HepG2 (cell line): ENCODE measurements around the gene NPPA.

Experiments used
- CREBL2 ChIP-seq: sonication (generic); formaldehyde crosslinking; IDR thresholded peaks from 2 replicates; pipeline ENCODE4 v1.8.1; 2023; ENCODE audit warnings: missing genetic modification reagents, mild to moderate bottlenecking, borderline replicate concordance
- GABPA ChIP-seq, 2 experiments: IDR thresholded peaks; 2 replicates each; pipeline ENCODE4 v1.6.1; 2011 to 2016; ENCODE audit warnings: low read depth in 2 of 2, low read length in 1 of 2, missing biosample characterization in 1 of 2, missing genetic modification characterization in 1 of 2
- MAFK ChIP-seq, 2 experiments: IDR thresholded peaks in 1 of 2; conservative IDR thresholded peaks in 1 of 2; 2 replicates each; pipeline ENCODE4 v1.6.1; 2011; ENCODE audit warnings: improper control_type of control experiment in 2 of 2, low read length in 2 of 2
- UBTF ChIP-seq: sonication (generic); formaldehyde crosslinking; IDR thresholded peaks from 2 replicates; pipeline ENCODE4 v1.4.0; 2020; ENCODE audit warnings: mild to moderate bottlenecking, missing genetic modification reagents

- TF ChIP-seq MAFK (conservative IDR thresholded peaks at IDR 0.05 in 1 of 2, IDR thresholded peaks at IDR 0.05 in 1 of 2; ENCODE audit: low read length in 2 of 2) (no peak), UBTF (CRISPR knock-in tag) (no peak), CREBL2 (no peak), GABPA (IDR thresholded peaks at IDR 0.05; ENCODE audit: low read depth, low read length) (no peak), GABPA (CRISPR knock-in tag; IDR thresholded peaks at IDR 0.05; ENCODE audit: low read depth) (no peak)
These were observed 32.0 kb upstream of the NPPA start for GRCh38 chr1:11879311-11880180.
